ES-I3 (cell line): ENCODE measurements around the gene TUBGCP2.

Experiments used
- H3K36me3 ChIP-seq: 2 replicates; pipeline ENCODE4 v1.6.1; 2013; ENCODE audit warnings: mild to moderate bottlenecking, low read length, control low read depth, moderate library complexity; ENCODE audit not compliant: insufficient read depth
- H3K4me1 ChIP-seq: 2 replicates; pipeline ENCODE4 v1.6.1; 2013; ENCODE audit warnings: mild to moderate bottlenecking, control low read depth, low read length; ENCODE audit not compliant: insufficient read depth
- H3K9ac ChIP-seq: 2 replicates; pipeline ENCODE4 v1.6.1; 2013; ENCODE audit warnings: low read depth, mild to moderate bottlenecking, low read length, moderate library complexity
- H3K9me3 ChIP-seq: 2 replicates; pipeline ENCODE4 v1.6.1; 2013; ENCODE audit warnings: mild to moderate bottlenecking, low read length, moderate library complexity; ENCODE audit not compliant: control insufficient read depth, insufficient read depth

Gene TUBGCP2

DNA sequence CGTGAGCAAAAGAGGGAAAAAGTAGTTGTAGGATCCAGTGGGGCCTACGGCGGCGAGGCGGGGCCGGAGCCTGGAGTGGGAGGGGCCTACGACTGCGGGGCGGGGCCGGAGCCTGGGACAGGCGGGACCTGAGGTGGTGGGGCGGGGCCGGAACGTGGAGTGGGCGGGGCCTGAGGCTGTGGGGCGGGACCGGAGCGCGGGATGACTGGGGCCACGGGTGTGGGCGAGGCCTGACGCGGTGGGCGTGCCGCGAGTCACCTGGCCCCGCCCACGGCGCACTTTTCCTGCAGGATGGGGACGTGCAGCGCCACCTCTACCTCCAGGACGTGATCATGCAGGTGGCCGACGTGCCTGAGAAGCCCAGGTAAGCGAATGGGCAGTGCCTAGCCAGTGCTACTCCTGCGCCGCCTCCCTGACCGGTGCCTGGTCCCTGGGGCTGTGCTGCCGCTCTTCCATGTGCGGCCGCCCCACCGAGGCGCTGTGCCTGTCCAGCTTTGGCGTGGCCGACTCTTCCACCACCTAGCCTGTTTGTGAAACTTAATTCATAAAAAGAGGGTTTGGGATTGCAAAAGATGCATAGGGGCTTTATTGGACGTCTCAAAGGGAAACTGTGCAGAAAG, 538 bp upstream of the TUBGCP2 start:
- Histone ChIP-seq H3K4me1 (peaks cover 8% of the 10 kb centered on the region; the same call in 1 of the 2 replicates), H3K9ac (peak overlapping the region; percentile 100), H3K9me3 (no peaks in the 10 kb centered on the region), H3K36me3 (no peaks in the 10 kb centered on the region)

DNA sequence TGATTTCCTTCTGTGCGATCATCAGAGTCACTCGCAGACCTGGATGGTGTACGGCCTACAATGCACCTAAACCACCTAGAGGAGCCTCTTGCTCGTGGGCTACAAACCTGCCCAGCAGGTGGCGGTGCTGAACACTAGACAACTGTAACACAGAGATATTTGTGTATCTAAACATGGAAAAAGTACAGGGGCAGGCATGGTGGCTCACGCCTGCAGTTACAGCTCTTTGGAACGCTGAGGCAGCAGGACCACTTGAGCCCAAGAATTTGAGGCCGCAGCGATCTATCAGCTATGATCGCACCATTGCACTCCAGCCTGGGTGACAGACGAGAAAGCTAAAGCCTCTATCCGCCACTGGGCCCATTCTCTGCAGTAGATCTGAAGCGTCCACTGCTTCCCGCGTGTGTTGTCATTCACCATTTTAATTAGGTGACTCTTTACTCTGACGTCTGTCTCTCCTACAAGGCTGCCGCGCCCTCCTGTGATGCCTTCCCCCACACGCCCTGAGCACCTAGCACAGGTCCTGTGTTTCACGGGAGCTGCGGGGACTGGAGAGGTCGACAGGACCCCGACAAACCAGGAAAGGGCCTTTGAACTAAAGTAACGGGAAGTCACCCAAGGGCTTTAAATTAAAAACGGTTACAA, 774 bp downstream of the TUBGCP2 start:
- H3K4me1 ChIP-seq = peaks cover 8% of the 10 kb centered on the region; the same call in 1 of the 2 replicates
- no peaks in the 10 kb centered on the region for H3K9me3 ChIP-seq
- peak overlapping the region; percentile 100 for H3K9ac ChIP-seq
- H3K36me3 ChIP-seq = no peaks in the 10 kb centered on the region

DNA sequence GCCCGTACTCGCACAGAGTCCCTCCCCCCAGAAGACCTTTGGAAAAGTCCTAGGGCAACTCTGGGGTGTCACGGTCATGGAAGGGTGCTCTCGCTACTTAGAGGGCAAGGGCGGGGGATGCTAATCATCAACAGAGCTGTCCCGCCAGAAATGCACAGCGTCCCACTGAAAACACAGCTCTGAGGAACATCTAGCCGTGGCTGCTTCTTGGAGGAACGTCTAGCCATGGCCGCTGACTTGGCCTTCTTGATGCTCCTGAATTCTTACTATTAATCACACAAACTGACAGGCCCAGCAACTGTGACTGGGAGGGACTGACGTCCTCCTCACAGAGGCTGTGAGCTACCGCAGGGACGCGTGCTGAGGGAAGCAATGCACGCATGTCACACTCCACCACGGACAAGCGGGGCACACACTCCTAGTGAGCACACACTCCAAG, 1.7 kb downstream of the TUBGCP2 start:
- peaks cover 8% of the 10 kb centered on the region; the same call in 1 of the 2 replicates for H3K4me1 ChIP-seq
- H3K9ac ChIP-seq = no peak overlapping the region
- H3K36me3 ChIP-seq = peaks cover 1% of the 10 kb centered on the region
- no peaks in the 10 kb centered on the region for H3K9me3 ChIP-seq

DNA sequence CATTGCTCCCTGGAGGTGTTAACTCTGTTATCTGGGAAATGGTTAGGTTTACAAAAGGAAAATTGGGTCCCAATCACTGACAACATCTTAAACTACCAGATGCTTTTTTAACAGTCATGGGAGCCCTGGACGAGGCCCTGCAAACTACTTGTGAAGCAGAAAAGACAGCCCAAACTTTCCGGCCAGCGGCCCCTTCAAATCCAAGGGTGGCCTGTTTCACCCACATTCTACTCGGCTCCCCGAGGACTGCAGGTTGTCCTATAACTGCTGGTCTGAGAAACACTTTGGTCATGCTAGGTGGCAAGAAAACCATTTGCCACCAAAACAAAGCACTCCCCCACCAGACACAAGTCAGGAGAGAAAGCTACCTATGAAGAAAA, 2.6 kb downstream of the TUBGCP2 start:
- peaks cover 8% of the 10 kb centered on the region; the same call in 1 of the 2 replicates for H3K4me1 ChIP-seq
- no peak overlapping the region for H3K9ac ChIP-seq
- H3K9me3 ChIP-seq = no peaks in the 10 kb centered on the region
- peaks cover 3% of the 10 kb centered on the region for H3K36me3 ChIP-seq

DNA sequence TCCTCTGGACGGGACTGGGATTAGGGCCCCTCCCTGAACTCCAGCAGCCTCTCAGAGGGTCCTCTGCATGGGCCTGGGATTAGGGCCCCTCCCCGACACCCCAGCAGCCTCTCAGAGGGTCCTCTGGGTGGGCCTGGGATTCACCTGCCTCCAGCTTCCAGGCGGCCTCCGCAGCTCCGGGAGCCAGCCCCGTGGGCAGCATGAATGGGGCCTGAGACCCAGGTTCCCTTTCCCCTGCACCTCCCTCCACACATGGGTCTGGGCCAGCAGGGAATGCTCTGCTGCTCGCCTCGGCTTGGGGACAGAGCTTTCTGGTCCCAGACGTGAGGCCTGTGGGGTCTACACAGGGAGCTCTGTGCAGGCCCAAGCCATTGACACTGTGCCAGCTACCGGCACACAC, 5.5 kb downstream of the TUBGCP2 start:
- H3K9ac ChIP-seq = no peak overlapping the region
- no peaks in the 10 kb centered on the region for H3K9me3 ChIP-seq
- H3K4me1 ChIP-seq = peaks cover 8% of the 10 kb centered on the region; the same call in 1 of the 2 replicates
- H3K36me3 ChIP-seq = peaks cover 20% of the 10 kb centered on the region

DNA sequence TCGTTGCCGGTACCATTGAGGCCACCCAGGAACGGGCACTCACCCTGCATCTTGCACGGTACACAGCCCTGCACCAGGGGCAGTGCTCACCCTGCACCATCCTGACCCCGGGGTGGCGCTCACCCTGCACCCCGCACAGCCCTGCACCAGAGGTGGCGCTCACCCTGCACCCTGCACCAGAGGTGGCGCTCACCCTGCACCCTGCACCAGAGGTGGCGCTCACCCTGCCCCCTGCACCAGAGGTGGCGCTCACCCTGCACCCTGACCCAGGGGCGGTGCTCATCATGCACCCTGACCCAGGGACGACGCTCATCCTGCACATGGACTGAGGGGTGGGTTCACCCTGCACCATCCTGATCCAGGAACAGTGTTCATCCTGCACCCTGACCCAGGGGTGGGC, 6.4 kb downstream of the TUBGCP2 start:
- Histone ChIP-seq H3K9ac (no peak overlapping the region), H3K36me3 (peaks cover 20% of the 10 kb centered on the region), H3K9me3 (no peaks in the 10 kb centered on the region), H3K4me1 (peaks cover 4% of the 10 kb centered on the region; the same call in 1 of the 2 replicates)

DNA sequence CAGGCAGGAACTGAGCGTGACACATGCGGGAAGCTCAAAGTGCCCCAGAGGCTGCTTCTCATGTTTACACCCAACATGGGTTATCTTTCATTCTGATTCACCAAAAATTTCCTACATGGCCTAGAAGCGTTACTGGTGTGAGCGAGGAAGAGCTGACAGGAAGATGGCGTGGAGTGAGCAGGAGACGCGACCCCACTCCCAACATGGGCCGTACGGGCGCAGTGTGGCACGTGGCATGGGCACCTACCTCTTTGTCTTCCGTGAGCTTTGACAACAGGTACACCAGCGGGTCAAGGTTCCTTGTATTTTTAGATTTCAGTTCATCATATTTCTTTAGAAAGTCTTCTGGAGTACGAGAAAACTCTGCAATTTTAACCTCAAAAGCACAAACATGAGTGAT, 8.9 kb downstream of the TUBGCP2 start:
- H3K9ac ChIP-seq = no peak overlapping the region
- no peaks in the 10 kb centered on the region for H3K4me1 ChIP-seq
- H3K9me3 ChIP-seq = no peaks in the 10 kb centered on the region
- peaks cover 25% of the 10 kb centered on the region for H3K36me3 ChIP-seq

DNA sequence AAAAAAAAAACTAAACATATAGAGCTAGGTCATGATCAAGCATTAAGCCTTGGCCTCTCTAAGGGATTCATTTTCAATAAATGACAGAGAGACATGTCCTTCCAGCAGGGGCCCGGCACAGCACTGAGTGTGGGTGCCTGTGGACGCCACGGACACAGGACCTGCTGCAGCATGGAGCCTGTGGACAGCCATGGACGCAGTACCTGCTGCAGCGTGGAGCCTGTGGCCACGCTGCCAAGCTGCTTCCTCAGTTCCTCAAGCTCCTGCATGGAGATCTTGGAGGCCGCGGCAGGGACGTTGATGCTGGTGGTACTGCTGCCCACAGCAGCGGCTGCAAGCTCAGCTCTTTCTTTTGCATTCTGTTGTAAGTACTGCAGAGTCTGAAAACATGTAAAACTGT, 9.4 kb downstream of the TUBGCP2 start:
- peaks cover 25% of the 10 kb centered on the region for H3K36me3 ChIP-seq
- H3K4me1 ChIP-seq = no peaks in the 10 kb centered on the region
- no peaks in the 10 kb centered on the region for H3K9me3 ChIP-seq
- no peak overlapping the region for H3K9ac ChIP-seq

DNA sequence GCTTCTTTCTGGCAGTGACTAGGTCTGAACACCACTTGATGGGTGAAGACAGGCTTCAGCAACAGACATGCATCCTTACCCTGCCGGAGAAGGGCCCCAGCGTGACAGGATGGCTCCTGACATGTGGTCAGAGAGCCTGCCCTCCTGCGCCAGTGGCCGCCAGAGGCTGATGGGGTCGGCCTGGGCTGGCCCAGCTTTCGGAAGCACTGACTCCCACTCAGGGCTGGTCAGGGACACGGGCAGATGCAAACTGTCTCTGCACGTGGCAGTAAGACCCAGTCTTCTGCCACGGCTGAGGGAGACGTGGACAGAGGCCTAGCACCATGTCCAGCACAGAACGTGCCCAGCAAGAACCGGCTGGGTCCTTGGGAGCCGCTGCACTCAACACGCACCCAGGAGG, 10.2 kb downstream of the TUBGCP2 start:
- H3K9ac ChIP-seq = no peak overlapping the region
- no peaks in the 10 kb centered on the region for H3K9me3 ChIP-seq
- peaks cover 25% of the 10 kb centered on the region for H3K36me3 ChIP-seq
- H3K4me1 ChIP-seq = no peaks in the 10 kb centered on the region

DNA sequence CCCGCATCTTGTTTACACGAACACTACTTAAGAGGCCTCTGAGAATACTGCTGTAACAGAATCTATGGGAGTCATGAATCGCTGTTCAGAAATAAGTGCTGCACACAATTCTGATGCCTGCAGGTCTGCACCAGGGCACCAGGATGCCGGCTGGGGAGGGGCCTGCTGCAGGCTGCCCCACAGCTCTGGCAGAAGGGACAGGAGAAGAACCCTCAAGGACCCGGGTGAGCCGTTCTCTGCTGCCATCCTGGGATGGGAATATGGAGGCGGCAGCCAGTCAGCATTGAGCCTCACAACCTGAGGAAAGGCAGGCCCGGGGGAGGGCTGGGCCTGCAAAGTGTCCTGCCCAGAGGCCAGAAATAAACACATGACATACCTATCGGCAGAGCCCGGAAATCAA, 11.2 kb downstream of the TUBGCP2 start:
- H3K9ac ChIP-seq = no peak overlapping the region
- no peaks in the 10 kb centered on the region for H3K4me1 ChIP-seq
- no peaks in the 10 kb centered on the region for H3K9me3 ChIP-seq
- H3K36me3 ChIP-seq = peaks cover 29% of the 10 kb centered on the region

DNA sequence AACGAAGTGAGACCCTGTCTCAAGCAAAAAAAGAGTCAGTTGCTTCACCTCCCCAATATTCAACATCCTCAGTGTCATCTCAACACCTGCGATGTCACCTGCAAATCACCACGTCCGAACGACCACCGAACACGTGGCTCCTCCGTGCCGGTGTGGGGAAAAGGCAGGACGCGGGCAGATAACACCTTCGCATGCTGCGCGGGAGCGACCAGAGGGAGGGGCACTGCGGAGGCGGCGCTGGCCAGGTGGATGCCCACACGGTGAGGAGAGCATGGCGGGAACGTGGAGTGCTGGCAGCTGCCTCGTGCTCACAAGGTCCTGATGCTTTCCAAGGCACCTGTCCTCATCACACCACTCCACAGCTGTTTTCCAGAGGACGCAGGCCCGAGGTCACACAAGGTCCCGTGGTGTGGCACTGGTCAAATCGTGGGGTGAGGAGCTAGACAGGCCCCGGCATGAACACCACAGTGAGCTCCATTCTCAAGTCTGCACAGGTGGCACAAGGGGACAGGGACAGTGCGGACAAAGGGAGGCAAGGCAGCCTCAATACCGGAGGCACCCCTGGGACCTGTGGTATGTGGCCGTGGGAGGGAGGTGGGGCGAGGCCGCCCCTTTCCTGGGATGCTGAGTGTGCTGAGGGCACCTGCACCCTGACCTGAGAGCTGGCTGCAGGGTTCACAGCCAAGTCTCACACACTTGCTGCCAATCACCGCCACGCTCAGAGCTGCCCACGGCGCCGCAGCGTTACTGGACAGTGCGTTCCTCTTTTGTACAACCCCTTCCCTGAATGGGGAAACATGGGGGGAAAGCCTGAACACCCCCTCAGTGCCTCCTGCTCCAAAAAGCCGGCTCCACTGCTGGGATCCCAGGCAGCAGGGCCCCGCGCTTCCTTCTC, 13.0 kb downstream of the TUBGCP2 start:
- Histone ChIP-seq H3K9ac (no peak overlapping the region), H3K36me3 (peaks cover 29% of the 10 kb centered on the region), H3K9me3 (no peaks in the 10 kb centered on the region), H3K4me1 (no peaks in the 10 kb centered on the region)

DNA sequence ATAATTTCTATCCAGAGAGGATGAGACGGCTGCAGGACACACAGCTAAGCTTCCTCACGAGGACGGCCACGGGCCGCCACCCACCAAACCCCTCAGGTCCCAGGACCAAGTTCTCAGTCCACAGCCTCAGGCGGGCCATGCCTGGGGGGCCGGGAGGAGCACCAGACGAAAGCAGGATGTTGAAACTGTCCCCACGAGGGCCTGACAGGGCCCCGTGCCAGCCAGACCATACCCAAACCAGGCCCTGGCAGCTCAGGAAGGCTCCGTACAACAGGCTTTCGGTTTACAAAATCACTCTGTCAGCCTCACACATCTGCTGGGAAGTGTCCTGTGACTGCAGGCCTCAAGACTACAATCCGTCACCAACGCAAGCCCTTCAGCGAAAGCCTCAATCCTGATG, 14.5 kb downstream of the TUBGCP2 start:
- H3K9ac ChIP-seq = no peak overlapping the region
- H3K36me3 ChIP-seq = peaks cover 19% of the 10 kb centered on the region
- H3K9me3 ChIP-seq = no peaks in the 10 kb centered on the region
- H3K4me1 ChIP-seq = no peaks in the 10 kb centered on the region

DNA sequence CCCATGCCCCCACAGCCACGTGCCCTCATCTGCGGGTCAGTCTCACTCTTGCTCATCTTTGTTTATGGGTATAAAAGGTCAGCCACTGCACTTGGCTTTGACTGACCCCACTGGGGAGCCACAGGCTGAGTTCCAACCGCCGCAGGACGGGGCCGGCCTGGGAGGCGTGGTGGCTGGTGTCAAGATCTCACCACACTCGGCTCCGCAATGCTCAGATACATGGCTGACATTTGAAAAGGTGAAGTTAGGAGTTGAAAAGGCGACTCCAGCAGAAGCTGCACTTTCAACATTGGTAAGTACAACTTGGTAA, 14.9 kb downstream of the TUBGCP2 start:
- no peaks in the 10 kb centered on the region for H3K4me1 ChIP-seq
- peaks cover 19% of the 10 kb centered on the region for H3K36me3 ChIP-seq
- no peaks in the 10 kb centered on the region for H3K9me3 ChIP-seq
- H3K9ac ChIP-seq = no peak overlapping the region

DNA sequence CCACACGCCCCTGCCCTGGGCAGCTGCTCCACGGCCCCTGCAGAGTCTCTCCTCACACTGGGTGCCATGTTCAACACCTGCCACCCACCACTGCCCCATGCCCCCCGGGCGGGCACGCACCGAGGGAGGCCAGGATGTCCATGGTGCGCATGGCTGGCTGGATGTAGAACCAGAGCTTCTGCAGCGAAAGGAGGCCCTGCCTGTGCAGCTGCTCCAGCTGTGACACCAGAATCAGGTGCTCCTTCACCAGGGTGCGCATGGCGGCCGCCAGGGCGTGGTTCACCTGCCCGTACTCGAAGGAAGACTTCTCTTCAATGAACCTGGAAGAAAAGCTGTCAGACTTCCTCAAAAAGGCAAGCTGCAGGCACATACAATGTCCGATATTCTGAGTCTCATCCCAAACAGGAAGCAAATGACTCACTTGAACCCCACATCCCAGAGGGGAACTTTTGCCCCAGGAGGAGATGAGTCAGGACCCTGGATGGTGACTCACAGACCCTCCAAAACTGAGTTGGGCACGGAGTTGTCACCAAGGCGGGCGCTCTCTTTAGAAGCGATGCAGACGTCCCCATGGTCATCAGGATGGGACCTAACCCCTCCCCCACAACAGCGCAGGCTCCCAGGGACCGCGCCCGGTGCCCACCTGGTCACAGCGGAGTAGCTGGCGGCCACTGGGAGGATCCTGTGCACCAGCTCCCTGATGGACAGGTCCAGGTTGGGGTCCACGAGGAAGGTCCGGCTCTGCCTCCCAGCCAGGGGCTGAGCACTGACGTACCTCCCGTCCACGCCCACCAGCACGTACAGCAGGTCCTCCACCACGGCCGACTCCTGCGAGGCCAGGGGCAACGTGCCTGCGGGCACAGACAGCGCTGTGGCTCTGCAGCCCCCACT, 15.5 kb downstream of the TUBGCP2 start:
- Histone ChIP-seq H3K4me1 (no peaks in the 10 kb centered on the region), H3K9me3 (no peaks in the 10 kb centered on the region), H3K9ac (no peak overlapping the region), H3K36me3 (peaks cover 18% of the 10 kb centered on the region; the same call in 1 of the 2 replicates)
